Pons (tissue), 1 donor: ENCODE data around the gene ACTN4.

Experiments
- DNase-seq: peaks from one replicate; pipeline ENCODE4 v3.0.0-alpha.2; 2016; ENCODE audit warnings: low spot score

Gene ACTN4

GRCh38 chr19:38635483-38636399 is 11.7 kb upstream of the ACTN4 start:
- DNase-seq, result no peak

- no peak for DNase-seq
Measured at GRCh38 chr19:38638461-38638860, 9.0 kb upstream of the ACTN4 start.

- no peak for DNase-seq
Measured at GRCh38 chr19:38639679-38640078, 7.8 kb upstream of the ACTN4 start.

DNA sequence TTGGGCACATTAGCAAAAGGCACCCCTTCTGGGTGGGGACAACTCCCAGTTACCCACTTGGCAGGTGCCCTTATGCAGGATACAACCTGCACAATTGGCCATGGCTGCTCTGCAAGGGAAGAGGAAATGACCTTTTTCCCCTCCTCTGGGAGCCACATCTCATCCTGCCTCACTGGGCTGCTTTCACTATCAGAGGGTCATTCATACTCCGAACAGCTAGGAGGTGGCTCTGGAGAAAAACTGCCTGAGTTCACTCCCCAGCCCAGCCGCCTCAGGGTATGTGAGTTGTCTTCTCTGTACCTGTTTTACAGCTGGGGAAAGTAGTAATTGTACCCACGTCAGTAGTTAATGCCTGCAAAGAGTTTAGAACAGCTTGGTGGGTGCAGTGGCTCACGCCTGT is 7.1 kb upstream of the ACTN4 start:
- DNase-seq, result no peak

GRCh38 chr19:38642176-38642575 is 5.3 kb upstream of the ACTN4 start:
- no peak for DNase-seq

DNA sequence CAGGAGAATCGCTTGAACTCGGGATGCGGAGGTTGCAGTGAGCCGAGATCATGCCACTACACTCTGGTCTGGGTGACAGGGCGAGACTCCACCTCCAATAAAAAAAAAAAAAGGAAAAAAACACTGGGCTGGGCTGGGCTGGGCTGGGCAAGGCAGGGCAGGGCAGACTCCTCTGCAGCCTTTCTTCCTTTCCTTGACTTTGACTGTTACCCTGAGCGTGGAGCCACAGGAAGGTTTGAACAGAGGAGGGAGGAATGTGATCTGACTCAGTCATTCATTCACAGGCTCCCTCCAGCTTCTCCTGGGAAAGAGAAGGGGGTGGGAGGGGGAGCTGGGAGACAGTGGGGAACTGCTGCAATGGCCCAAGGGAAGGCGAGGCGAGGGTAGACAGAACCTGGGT is 2.7 kb upstream of the ACTN4 start:
- DNase-seq, result no peak

DNA sequence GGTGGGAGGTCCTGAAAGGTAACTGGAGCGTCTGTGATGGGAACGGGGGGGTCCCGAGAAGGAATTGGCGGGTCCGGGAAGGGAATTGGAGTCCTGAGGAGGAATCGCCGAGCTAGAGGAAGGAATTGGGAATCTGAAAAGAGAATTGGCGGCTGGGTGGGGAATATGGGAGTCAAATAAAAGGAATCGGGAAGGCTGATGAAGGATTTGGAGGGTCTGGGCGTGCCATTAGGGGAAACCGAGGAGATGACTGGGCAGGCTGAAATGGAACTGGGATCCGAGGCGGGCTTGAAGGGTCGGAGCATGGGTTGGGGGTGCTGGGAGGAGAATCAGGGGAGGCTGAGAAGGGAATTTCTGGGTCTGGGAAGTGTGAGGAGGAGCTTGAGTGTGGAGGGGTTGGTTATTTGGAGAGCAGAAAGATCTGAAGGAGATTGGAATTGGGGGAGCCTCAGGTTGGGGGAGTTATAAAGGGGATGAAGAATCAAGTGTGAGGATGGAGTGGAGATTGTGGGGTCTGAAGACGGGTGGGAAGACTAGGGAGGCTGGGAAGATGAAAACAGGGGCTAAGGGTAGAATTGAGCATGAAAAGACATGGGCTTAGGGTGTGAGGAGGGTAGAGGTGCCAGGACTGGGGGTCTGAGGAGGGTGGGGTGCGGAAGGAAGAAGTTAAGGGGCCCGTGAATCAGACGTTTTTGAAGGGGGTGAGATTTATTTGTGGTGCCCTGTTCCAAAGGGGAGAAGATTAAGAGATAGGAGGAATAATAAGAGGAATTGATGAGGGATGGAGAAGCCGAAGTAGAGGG is 718 bp downstream of the ACTN4 start:
- peak; percentile 17 for DNase-seq

- DNase-seq, result no peak
Measured at GRCh38 chr19:38648769-38649304, 1.4 kb downstream of the ACTN4 start.

DNA sequence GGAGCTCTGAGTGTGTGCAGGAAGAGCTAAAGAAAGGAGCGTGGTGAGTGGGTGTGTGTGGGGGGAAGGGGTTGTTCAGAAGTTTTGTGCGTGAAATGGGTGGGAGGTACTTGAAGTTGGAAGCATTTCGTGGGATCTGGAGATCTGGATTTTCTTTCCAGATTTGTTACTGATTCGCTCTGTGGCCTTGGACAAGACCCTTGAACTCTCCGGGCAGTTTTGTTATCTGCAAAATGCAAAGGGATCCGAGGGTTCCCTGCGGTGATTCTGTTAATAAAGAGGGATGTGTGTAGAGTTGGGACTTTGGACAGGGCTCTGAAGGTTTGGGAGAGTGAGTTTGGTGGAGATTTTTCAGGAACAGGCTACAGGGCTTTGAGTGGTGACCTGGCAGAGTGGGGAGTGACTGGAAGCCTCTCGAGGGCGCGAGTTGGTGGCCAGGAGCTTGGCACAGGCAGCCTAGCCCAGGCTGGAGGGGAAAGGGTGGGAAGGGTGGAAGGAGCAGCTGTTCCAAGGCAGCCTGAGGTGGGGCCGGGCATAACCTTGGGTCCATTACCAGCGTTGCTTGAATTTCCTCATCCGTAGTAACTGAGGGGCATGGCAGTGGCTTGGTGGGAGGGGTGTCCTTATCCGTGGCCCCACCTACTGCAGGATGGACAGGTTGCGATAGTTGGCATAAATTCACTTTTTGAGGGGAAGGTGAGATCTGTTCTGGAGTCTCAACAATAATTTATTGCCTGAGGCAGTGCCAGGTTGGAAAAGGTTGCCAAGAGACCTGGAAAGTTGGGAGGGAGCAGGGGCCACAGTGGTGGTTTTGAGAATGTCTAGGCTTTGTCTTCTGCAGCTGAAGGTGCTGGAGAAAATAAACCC is 2.1 kb downstream of the ACTN4 start:
- no peak for DNase-seq

GRCh38 chr19:38650172-38650775 is 2.8 kb downstream of the ACTN4 start:
- peak; percentile 17 for DNase-seq

DNA sequence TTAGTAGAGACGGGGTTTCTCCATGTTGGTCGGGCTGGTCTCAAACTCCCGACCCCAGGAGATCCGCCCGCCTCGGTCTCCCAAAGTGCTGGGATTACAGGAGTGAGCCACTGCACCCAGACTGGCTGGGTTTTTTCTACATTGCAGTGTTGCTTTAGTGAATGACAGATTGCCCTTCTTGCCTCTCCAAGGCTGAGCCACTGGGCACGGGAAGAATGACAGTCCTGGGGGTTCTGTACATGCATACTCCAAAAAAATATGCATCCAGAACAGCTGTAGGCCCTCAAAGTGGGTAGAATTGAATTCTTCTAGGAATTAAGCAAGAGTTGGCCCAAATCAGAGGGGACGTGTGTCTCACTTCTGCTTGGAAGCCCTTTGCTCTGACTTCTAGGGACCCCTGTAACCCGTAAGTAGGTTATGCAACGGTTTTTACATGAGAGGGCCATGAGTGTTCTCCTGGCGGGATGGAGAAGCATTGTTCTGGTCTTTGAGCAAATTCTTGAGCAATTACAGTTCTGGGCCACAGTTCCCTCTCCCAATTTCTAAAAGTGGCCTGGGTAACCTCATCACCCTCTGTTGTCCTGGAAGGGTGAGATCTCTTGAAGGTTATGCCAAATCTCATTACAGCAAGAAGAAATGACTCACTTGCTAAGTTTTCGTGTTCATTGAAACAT is 3.6 kb downstream of the ACTN4 start:
- DNase-seq, result no peak

GRCh38 chr19:38653028-38653571 is 5.7 kb downstream of the ACTN4 start:
- peak; percentile 68 for DNase-seq

- DNase-seq, result peak; percentile 48
Measured at GRCh38 chr19:38654628-38655055, 7.2 kb downstream of the ACTN4 start.

GRCh38 chr19:38655148-38655824 is 7.8 kb downstream of the ACTN4 start:
- DNase-seq, result no peak

- peak; percentile 96 for DNase-seq
Measured at GRCh38 chr19:38656171-38656981, 8.9 kb downstream of the ACTN4 start.

GRCh38 chr19:38657633-38658222 is 10.3 kb downstream of the ACTN4 start:
- peak; percentile 46 for DNase-seq

DNA sequence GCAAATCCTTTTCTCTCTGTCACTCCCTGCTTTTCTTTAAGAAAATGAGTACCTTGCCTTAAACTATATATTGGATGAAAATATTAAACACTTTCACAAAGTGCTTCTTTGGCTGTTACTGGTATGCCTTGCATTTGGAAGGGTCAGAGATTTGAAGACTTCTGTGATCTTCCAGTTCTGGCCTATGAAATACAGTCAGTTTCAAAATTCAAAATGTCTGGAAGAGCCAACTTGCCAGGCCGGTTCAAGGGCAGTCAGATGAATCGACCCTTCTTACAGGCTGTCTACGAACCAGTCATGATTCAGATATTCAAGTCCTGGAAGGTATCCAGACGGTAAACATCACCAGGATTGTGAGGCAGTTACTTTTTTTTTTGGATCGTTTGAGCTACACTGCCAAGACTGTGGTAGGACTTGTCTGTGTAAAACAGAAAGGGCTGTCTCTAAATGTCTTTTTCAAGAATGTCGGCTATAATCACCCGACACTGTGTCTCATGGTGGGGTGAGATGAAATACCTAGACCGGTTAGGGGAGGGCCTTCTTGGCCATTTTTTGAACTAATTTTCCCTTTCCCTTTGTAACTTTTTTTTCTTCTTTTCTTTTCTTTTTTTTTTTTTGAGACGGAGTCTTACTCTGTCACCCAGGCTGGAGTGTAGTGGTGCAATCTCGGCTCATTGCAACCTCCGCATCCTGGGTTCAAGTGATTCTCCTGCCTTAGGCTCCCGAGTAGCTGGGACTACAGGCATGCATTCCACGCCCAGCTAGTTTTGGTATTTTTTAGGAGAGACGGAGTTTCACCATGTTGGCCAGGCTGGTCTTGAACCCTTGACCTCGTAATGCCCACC is 11.2 kb downstream of the ACTN4 start:
- peak; percentile 86 for DNase-seq

DNA sequence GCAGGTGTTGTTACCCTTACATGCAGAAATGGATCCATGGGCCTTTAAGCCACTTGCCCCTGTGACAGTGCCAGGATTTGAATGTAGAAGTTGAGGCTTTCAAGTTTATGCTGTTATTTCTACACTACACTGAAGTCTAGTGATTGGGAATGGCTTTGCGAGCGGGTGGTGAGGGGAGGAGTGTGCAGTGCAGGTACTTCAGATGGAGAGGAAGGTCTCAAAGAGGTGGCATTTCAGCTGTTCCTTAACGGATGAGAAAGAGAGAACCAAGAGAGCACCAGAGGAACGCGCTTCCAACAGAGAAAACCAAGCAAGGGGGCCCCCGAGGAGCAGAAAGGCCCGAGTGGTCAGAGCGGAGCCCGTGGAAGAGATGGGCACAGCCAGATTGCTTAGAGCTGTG is 13.3 kb downstream of the ACTN4 start:
- DNase-seq, result no peak
